Left lung (tissue), 10 donors: ENCODE data around the gene INPP5D. TPM values are rescaled to one million over a fixed set of nuclear protein-coding genes. Genes with fewer than 3 reads are reported as not detected.

Experiments
- ATAC-seq: fragments of 200-7000 bp; cut with Tn5 transposase; one replicate; pipeline ENCODE4 v1.9.1; 2020; ENCODE audit warnings: moderate library complexity
- DNase-seq, 4 donors: peaks; one replicate each; pipeline ENCODE4 v3.0.0-alpha.2; 2013 to 2020
- H3K27ac ChIP-seq, 2 donors: fragments of 200-600 bp; sonication (generic) in 1 of 2; one replicate each; pipeline versions ENCODE4 v1.5.0 to v1.8.0; 2020 to 2021
- H3K27me3 ChIP-seq, 2 donors: fragments of 200-600 bp; sonication (generic) in 1 of 2; one replicate each; pipeline versions ENCODE4 v1.5.0 to v1.8.0; 2020 to 2021
- H3K36me3 ChIP-seq, 2 donors: fragments of 200-600 bp; sonication (generic) in 1 of 2; one replicate each; pipeline versions ENCODE4 v1.5.0 to v1.8.0; 2020 to 2021
- H3K4me1 ChIP-seq, 2 donors: fragments of 200-600 bp; one replicate each; pipeline ENCODE4 v1.8.0; 2021
- H3K4me3 ChIP-seq, 2 donors: fragments of 200-600 bp; sonication (generic) in 1 of 2; one replicate each; pipeline versions ENCODE4 v1.5.0 to v1.8.0; 2020 to 2021; ENCODE audit warnings: mild to moderate bottlenecking in 1 of 2
- H3K9me3 ChIP-seq, 2 donors: fragments of 200-600 bp; sonication (generic) in 1 of 2; one replicate each; pipeline versions ENCODE4 v1.5.0 to v1.8.0; 2020 to 2021
- CTCF ChIP-seq, 2 donors: fragments of 200-600 bp; sonication (generic) in 1 of 2; IDR thresholded peaks; one replicate each; pipeline versions ENCODE4 v1.5.0 to v1.8.0; 2021; ENCODE audit warnings: antibody characterized with exemption in 2 of 2
- intact Hi-C, 2 donors: fragments of 100-400 bp; cut with DNase I; formaldehyde crosslinking; loops; one replicate each; pipeline versions ENCODE4 v1.11.2 to v1.14.2; 2022
- polyA plus RNA-seq, 6 donors: library from polyadenylated mRNA; unstranded; fragments of 120-200 nt; gene quantifications; one replicate each; pipeline ENCODE4 v1.2.1, GENCODE V29; 2013; ENCODE audit not compliant: insufficient read length in 6 of 6
- total RNA-seq, 2 donors: library from RNA; stranded (reverse); fragmentation: NEBNext Ultra II Directional; extraction: Animal tissue kit (Norgen Biotek cat#: 25700); gene quantifications; one replicate each; pipeline ENCODE4 v1.2.1, GENCODE V29; 2021
- donor health status: DM: no; HTN: yes; CAD: no.
- donor health status: DM: no; HTN: no; CAD: no.

The INPP5D gene
- total and polyA plus RNA-seq, 8 donors = 10.8 to 40.5 (median 15.0) TPM

GRCh38 chr2:233242231-233242927 lies 182.2 kb downstream of the INPP5D start:
- Histone ChIP-seq H3K4me3 (no peak overlapping the region), H3K9me3 (no peaks in the 10 kb centered on the region), H3K4me1 (peaks cover 0 to 50% of the 10 kb centered on the region in 2 donors), H3K36me3 (no peaks in the 10 kb centered on the region), H3K27me3 (no peaks in the 10 kb centered on the region), H3K27ac (peak overlapping the region in 1 of 2 donors; percentile 54)
- intact Hi-C loops = no loop called here
- no peak for DNase-seq
- no peak for TF ChIP-seq CTCF (IDR thresholded peaks at IDR 0.05)
- ATAC-seq = peak; percentile 78

GRCh38 chr2:233243348-233243747 lies 183.2 kb downstream of the INPP5D start:
- TF ChIP-seq CTCF (IDR thresholded peaks at IDR 0.05) = no peak
- Histone ChIP-seq H3K4me3 (no peak overlapping the region), H3K36me3 (no peaks in the 10 kb centered on the region), H3K4me1 (peaks cover 0 to 54% of the 10 kb centered on the region in 2 donors), H3K27me3 (no peaks in the 10 kb centered on the region), H3K27ac (peak overlapping the region in 1 of 2 donors; percentile 54), H3K9me3 (no peaks in the 10 kb centered on the region)
- DNase-seq (no peak), ATAC-seq (no peak)
- intact Hi-C loops = no loop called here

- Histone ChIP-seq H3K4me3 (no peak overlapping the region), H3K27me3 (no peaks in the 10 kb centered on the region), H3K27ac (peak overlapping the region in 1 of 2 donors; percentile 13), H3K36me3 (no peaks in the 10 kb centered on the region), H3K9me3 (no peaks in the 10 kb centered on the region), H3K4me1 (peaks cover 0 to 67% of the 10 kb centered on the region in 2 donors)
- TF ChIP-seq CTCF (IDR thresholded peaks at IDR 0.05) = no peak
- intact Hi-C loops = no loop called here
- DNase-seq = no peak
- ATAC-seq = no peak
These were observed 184.7 kb downstream of the INPP5D start for GRCh38 chr2:233244818-233245217.

- no peak for TF ChIP-seq CTCF (IDR thresholded peaks at IDR 0.05)
These were observed 185.3 kb downstream of the INPP5D start for GRCh38 chr2:233245406-233245805.

GRCh38 chr2:233247116-233247515 lies 187.0 kb downstream of the INPP5D start:
- DNase-seq = no peak
- intact Hi-C loops = no loop called here

More at GRCh38 chr2:233245406-233245805, 185.3 kb downstream of the INPP5D start:
- Histone ChIP-seq H3K27me3 (no peaks in the 10 kb centered on the region), H3K9me3 (no peaks in the 10 kb centered on the region), H3K4me3 (no peak overlapping the region), H3K36me3 (no peaks in the 10 kb centered on the region), H3K4me1 (peaks cover 0 to 68% of the 10 kb centered on the region in 2 donors), H3K27ac (no peak overlapping the region)
- ATAC-seq = no peak
- no peak for DNase-seq
- intact Hi-C loops = no loop called here

More at GRCh38 chr2:233247116-233247515, 187.0 kb downstream of the INPP5D start:
- no peaks in the 10 kb centered on the region for H3K36me3 ChIP-seq
- H3K27ac ChIP-seq = peak overlapping the region in 1 of 2 donors; percentile 19
- no peaks in the 10 kb centered on the region for H3K27me3 ChIP-seq
- no peak for ATAC-seq
- H3K4me1 ChIP-seq = peaks cover 0 to 57% of the 10 kb centered on the region in 2 donors
- no peaks in the 10 kb centered on the region for H3K9me3 ChIP-seq
- H3K4me3 ChIP-seq = no peak overlapping the region
- no peak for TF ChIP-seq CTCF (IDR thresholded peaks at IDR 0.05)
